ENCODE data around the gene CDRT4. TPM values are rescaled to one million over a fixed set of nuclear protein-coding genes. Genes with fewer than 3 reads are reported as not detected.
"Not testable (repeated sequence)": the region's sequence is repeated elsewhere in the genome, so short reads cannot be mapped to it uniquely, and the experiment has no call there.

Gene CDRT4
- total and polyA plus RNA-seq, 10 of the 15 experiments (the other 5 are each of a cell fraction or from before 2014, with no cell fraction given) = 0.11 to 1.3 (median 0.51) TPM; not detected in 3

- TF ChIP-seq CUX1 (IDR thresholded peaks at IDR 0.05; ENCODE audit: insufficient replicate concordance, low read depth, low read length) (no peak), TCF12 (IDR thresholded peaks at IDR 0.05; ENCODE audit: low read depth, low read length) (no peak)
Observed at GRCh38 chr17:15507001-15507400, 39.6 kb upstream of the CDRT4 start (continued).

GRCh38 chr17:15505708-15506107 lies 38.3 kb upstream of the CDRT4 start:
- POLR2A ChIA-PET; FAIRE-seq; DNase-seq (ENCODE audit: low read depth, low spot score); H3K27ac ChIP-seq (ENCODE audit: control insufficient read depth, insufficient read depth); RAD21 ChIA-PET (ENCODE audit: unreplicated experiment); H2AFZ ChIP-seq (ENCODE audit: control insufficient read depth, low read depth, low read length); H3K4me1 ChIP-seq (ENCODE audit: control insufficient read depth, insufficient read depth, low read length); H3K27me3 ChIP-seq (replicated peaks in 1 of 2; ENCODE audit: control insufficient read depth in 2 of 2, insufficient read depth in 2 of 2, low read length in 1 of 2); SMC1A ChIA-PET (ENCODE audit: uncharacterized antibody, unreplicated experiment); in situ Hi-C loops (cut with MboI); H3K9me3 ChIP-seq (replicated peaks; ENCODE audit: control insufficient read depth, insufficient read depth, low read length); ATAC-seq; H3K4me3 ChIP-seq; H3K9ac ChIP-seq (ENCODE audit: control insufficient read depth, insufficient read depth, low read length); H4K20me1 ChIP-seq (ENCODE audit: control insufficient read depth, insufficient read depth); H3K36me3 ChIP-seq (ENCODE audit: control insufficient read depth in 2 of 2, insufficient read depth in 2 of 2, low read length in 1 of 2); intact Hi-C loops (cut with micrococcal nuclease; ENCODE audit: unreplicated experiment); BruUV-seq (replicated peaks); H3K4me2 ChIP-seq (ENCODE audit: control insufficient read depth, insufficient read depth); H3K79me2 ChIP-seq (ENCODE audit: control insufficient read depth, insufficient read depth, low read length); CTCF ChIA-PET: not testable (repeated sequence)
- 73% methylated on average over 32 of the region's 32 CpGs for WGBS (ENCODE audit: insufficient coverage, insufficient replicate concordance, low lambda C conversion rate, missing lambda C conversion rate)
